ENCODE results near the gene PHC1.
A peak's percentile ranks its signal among the peaks of the same experiment; 100 is the strongest.
"Not testable (repeated sequence)": the region's sequence is repeated elsewhere in the genome, so short reads cannot be mapped to it uniquely, and the experiment has no call there.

Gene PHC1

GRCh38 chr12:8909752-8910151 is 4.6 kb upstream of the PHC1 start:
- DNase-seq (ENCODE audit: low read depth in 2 of 2) = no peak

DNA sequence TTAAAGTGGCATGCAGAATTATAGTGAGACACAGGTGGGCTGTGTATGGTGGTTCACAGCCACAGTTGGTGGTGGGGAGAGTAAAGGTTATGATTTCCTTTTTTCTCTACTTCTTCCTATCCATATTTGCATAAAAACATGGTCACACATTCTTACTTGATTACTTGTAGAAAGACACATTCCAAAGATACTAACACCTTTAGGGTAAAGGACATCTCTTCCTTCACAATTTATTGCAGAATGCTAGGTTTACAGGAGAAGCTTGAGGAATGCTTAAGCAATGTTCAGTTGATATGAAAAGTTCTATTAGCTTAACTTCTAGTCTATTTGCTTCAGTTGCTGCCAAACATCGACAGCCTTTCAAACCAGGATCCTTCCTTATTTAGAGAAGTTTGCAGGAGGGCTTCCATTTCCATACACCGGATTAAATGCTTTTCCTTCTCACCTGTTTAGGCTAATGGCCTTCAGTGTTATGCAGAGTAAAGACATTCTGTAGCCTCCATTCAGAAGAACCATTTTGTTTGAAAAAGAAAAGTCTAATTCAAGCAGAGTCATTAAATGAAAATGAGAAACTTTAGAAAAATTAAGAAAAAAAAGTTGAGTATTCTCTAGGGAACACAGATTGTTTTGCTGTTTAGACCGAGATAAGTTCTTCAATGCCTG is 2.6 kb upstream of the PHC1 start:
- DNase-seq (ENCODE audit: low read depth in 2 of 2) = no peak

- no peak for DNase-seq (ENCODE audit: low read depth in 2 of 2)
Measured at GRCh38 chr12:8912914-8913313, 1.4 kb upstream of the PHC1 start.

- DNase-seq (ENCODE audit: low read depth in 2 of 2) = no peak
Measured at GRCh38 chr12:8913702-8914032, 642 bp upstream of the PHC1 start.

- DNase-seq (ENCODE audit: low read depth in 2 of 2) = peak; percentile 23 to 36
Measured at GRCh38 chr12:8914716-8915526, 612 bp downstream of the PHC1 start.

- no peak for DNase-seq (ENCODE audit: low read depth in 2 of 2)
Measured at GRCh38 chr12:8916154-8916553, 1.8 kb downstream of the PHC1 start.

DNA sequence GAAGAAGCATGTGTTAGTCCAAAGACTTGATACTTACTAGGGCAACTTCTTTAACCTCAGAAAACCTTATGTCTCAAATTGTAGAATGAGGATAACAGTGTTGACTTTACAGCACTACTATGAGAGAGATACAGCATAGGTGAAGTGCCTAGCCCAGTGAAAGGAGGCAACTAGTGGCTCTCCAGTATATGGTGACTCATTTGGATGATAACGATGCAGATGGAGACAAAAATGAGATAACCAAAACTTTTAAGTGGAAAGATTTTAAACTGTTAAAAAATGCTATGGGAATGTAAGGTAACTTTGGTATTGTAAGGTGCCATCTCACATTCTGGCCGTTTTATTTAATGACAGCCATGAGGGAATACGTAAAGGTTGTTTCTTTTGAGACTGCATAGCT is 2.7 kb downstream of the PHC1 start:
- DNase-seq (ENCODE audit: low read depth in 2 of 2) = no peak

DNA sequence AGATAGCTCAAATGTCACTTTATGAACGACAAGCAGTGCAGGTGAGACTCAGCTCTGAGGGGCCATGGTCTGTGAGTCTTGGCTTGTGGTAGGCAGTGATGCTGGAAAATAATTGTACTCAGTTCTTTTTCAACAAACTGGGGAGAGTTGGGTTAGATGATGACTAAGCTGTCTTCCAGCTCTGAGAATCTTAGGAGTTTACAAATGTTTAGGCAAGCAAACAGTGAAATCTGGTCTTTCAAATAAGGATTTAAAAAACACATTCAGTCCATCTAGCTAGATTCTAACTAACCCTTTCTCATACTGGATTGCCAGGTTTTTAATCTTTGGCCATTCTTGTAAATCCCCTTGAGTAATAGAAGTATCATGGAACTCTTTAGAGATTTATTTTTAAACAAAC is 3.4 kb downstream of the PHC1 start:
- DNase-seq (ENCODE audit: low read depth in 2 of 2) = no peak

DNA sequence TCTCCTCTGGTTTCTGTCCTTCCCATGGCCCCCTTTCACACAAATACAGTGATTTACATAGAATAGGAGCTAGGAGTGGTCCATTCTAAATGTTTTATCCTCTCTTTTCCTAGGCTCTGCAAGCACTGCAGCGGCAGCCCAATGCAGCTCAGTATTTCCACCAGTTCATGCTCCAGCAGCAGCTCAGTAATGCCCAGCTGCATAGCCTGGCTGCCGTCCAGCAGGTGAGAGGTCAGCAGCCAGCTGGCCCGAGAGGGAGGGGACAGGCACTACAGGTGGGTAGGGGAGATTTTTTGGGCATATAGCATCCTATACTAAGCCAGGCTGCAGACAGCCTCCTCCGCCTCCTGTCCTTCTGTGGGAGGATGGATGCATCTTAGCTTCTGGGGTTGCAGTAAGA is 5.3 kb downstream of the PHC1 start:
- not testable (repeated sequence) for DNase-seq (ENCODE audit: low read depth in 2 of 2)

- no peak for DNase-seq (ENCODE audit: low read depth in 2 of 2)
Measured at GRCh38 chr12:8922544-8922943, 8.2 kb downstream of the PHC1 start.

DNA sequence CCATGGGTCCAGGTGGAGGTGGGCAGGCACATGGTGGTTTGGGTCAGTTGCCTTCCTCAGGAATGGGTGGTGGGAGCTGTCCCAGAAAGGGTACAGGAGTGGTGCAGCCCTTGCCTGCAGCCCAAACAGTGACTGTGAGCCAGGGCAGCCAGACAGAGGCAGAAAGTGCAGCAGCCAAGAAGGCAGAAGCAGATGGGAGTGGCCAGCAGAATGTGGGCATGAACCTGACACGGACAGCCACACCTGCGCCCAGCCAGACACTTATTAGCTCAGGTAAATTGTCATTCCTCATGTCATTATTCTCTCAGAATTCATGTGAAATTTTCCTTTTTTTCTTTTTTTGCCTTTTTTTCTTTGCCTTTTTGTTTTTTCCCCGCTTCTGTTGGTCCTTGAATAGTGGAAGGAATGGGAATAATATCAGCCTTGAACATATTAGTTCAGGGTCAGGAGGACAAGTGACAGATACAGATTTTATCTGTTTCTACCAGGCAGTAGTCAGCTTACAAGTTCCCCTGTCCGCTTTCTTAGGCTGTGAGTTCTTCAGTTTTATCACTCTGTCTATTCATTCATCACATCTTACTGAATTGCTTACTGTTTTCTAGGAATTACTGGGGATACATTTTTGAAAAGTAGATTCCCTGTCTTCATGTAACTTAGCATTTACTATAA is 16.5 kb downstream of the PHC1 start:
- not testable (repeated sequence) for DNase-seq (ENCODE audit: low read depth in 2 of 2)

GRCh38 chr12:8932464-8932863 is 18.2 kb downstream of the PHC1 start:
- DNase-seq (ENCODE audit: low read depth in 2 of 2) = not testable (repeated sequence)

- DNase-seq (ENCODE audit: low read depth in 2 of 2) = not testable (repeated sequence)
Measured at GRCh38 chr12:8934080-8934479, 19.8 kb downstream of the PHC1 start.

GRCh38 chr12:8936735-8937134 is 22.4 kb downstream of the PHC1 start:
- no peak for DNase-seq (ENCODE audit: low read depth in 2 of 2)

GRCh38 chr12:8937842-8938442 is 23.6 kb downstream of the PHC1 start:
- DNase-seq (ENCODE audit: low read depth in 2 of 2) = not testable (repeated sequence)

DNA sequence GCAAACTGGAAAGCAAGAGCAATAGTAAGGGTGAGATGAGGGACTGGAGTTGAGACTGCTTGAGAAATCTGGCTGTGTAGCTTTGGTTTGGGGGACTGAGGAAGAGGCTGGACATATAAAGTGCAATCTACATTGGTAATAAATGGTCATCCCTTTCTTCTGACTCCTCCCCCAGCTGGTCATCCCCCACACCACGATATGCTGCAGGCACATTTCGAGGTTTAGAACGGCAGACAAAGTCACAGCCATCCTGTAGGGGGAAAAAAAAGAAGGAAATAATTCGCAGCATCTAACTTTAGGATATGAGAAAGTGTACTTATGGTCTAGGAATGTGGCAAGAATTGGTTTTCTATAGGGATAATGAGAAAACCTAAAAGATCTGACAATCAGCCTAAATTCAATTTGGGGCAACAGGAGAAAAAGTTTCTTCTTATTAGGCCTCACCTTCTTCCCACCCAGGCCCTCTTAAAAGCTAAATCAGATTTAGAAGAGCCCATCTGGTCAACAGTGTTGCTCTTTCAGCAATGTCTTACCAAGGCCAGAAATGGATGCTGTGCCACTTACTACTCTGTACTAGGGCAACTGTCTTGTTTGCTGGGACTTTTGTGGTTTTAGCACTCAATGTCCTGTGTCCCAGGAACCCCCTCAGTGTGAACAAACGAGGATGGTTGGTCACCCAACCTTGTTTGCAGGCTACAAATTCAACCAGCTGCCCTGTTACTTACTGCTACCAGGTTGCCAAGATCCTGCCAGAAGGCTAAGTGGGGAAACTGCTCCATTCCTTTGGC is 27.6 kb downstream of the PHC1 start:
- no peak for DNase-seq (ENCODE audit: low read depth in 2 of 2)

- no peak for DNase-seq (ENCODE audit: low read depth in 2 of 2)
Measured at GRCh38 chr12:8943565-8944186, 29.4 kb downstream of the PHC1 start.

DNA sequence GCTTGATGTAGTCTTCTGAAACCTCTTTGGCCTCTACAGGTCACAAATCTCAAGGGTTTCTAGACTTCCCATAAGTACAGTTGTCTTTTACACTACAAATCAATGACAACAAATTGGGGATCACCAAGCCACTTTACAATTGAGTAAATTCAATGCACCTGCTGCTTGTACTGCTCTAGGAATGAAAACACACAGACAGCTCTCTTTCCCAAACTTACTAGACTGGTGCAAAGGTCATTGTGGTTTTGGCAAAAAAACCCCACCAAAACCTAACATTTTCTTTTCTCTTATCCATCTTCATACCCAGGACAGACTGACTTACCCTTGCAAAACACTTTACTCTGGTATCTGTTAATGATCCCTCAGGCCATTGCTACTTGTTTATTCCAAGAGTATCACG is 32.4 kb downstream of the PHC1 start:
- DNase-seq (ENCODE audit: low read depth in 2 of 2) = no peak

DNA sequence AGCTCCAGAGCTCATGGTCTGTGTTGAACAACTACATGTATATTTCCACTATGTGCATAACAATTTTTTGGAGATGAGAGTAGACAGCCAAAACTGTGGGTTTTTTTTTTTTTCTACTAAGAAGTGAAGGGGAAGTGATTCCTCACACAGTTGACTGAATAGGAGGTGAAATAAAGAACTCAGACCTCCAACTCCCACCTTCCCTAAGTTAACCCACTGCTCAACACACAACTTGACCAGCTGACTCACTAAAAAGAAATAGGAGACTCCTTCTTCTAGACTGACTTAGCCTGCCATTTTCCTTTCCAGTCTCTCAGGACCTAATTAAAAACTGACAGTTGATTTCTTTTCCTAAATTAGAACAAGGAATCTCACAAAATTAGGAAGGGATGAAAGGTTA is 33.4 kb downstream of the PHC1 start:
- DNase-seq (ENCODE audit: low read depth in 2 of 2) = no peak

DNA sequence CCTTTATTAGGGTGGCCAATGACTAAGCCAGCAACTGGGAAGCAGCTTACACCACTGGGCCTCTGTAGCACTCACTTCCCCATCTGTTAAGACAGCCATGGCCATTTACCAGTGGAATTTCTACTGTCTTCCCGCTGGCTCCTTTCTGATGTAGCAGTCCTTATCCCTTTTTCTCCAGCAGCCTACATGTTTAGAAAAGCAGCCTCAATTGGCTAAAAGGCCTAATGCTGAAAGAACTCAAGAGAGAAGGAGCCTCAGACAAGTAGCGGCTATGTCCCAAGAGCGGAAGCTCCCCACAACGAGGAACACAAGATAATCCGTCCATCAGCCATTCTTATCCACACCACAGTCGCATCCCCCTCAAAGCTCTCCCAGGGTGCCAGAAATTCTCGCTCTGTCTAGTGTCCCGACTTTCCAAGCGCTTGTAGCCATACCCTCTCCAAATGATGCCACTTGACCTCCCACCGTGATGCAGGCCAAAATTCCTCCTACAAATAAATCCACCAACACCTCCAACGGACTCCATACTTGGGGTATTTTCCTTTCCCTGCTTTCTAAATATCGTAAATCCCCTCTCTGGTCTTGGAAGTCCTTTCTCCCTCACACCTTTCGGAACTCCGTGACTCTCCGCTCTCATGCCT is 34.5 kb downstream of the PHC1 start:
- DNase-seq (ENCODE audit: low read depth in 2 of 2) = no peak
